ENCODE results near the gene ZNF175. TPM values are rescaled to one million over a fixed set of nuclear protein-coding genes. Genes with fewer than 3 reads are reported as not detected.
A peak's percentile ranks its signal among the peaks of the same experiment; 100 is the strongest.

Gene ZNF175
- total and polyA plus RNA-seq, 9 of the 15 experiments (the other 6 are each of a cell fraction or from before 2014, with no cell fraction given), result 3.7 to 37.9 (median 14.0) TPM

GRCh38 chr19:51572410-51572809 is 1.3 kb downstream of the ZNF175 start (continued):
- TF ChIP-seq CCNT2 (IDR thresholded peaks at IDR 0.05; ENCODE audit: borderline replicate concordance, extremely low read depth, insufficient read length, low read depth, low read length) (no peak), ADNP (tag; IDR thresholded peaks at IDR 0.05) (peak; percentile 89), XRCC4 (IDR thresholded peaks at IDR 0.05; ENCODE audit: extremely low read depth, insufficient read depth, insufficient read length) (no peak), TCF3 (CRISPR knock-in tag; IDR thresholded peaks at IDR 0.05) (peak; percentile 75), SRF (CRISPR knock-in tag; IDR thresholded peaks at IDR 0.05) (0 out of 4 replicates have a peak, but pooled peaks of 1 of the 2 experiments have one; percentile 22), ATF3 (IDR thresholded peaks at IDR 0.05) (0 out of 2 replicates have a peak, but pooled peaks have one; percentile 8), ATF3 (CRISPR knock-in tag; conservative IDR thresholded peaks at IDR 0.05) (no peak), IRF9 (tag; IDR thresholded peaks at IDR 0.05) (no peak), KDM1A (IDR thresholded peaks at IDR 0.05) (peak; percentile 66 to 79; a peak in 3 of 4 replicates), CEBPB (tag; IDR thresholded peaks at IDR 0.05) (peak; percentile 80), CREB3 (tag; conservative IDR thresholded peaks at IDR 0.05; ENCODE audit: low read depth) (no peak), FOXJ2 (tag; IDR thresholded peaks at IDR 0.05) (peak; percentile 66; the same call in 1 of the 2 replicates), ZNF644 (tag; IDR thresholded peaks at IDR 0.05; ENCODE audit: low read depth) (0 out of 2 replicates have a peak, but pooled peaks have one; percentile 2), ZNF408 (CRISPR knock-in tag; IDR thresholded peaks at IDR 0.05; ENCODE audit: low read depth) (no peak), NUFIP1 (IDR thresholded peaks at IDR 0.05; ENCODE audit: partially characterized antibody) (no peak), USF2 (CRISPR knock-in tag; IDR thresholded peaks at IDR 0.05) (no peak), L3MBTL2 (IDR thresholded peaks at IDR 0.05) (peak; percentile 61), HDAC3 (IDR thresholded peaks at IDR 0.05; ENCODE audit: borderline replicate concordance, partially characterized antibody) (peak; percentile 53), CTCF (IDR thresholded peaks at IDR 0.05 in 2 of 3, conservative IDR thresholded peaks at IDR 0.05 in 1 of 3; ENCODE audit: insufficient read depth in 2 of 3, low read depth in 1 of 3, low read length in 3 of 3) (peak in 1 of 3 experiments; percentile 32; a peak in 2 of 6 replicates), SMAD4 (CRISPR knock-in tag; conservative IDR thresholded peaks at IDR 0.05) (peak; percentile 50; the same call in 1 of the 2 replicates), RB1 (IDR thresholded peaks at IDR 0.05; ENCODE audit: low read depth) (no peak)

All from K562 (cell line).